ENCODE measurements around the gene RAI1. TPM values are rescaled to one million over a fixed set of nuclear protein-coding genes. Genes with fewer than 3 reads are reported as not detected.
A peak's percentile ranks its signal among the peaks of the same experiment; 100 is the strongest.

Gene RAI1
- total RNA-seq, 2 experiments from 2014 or later, result 25.0 to 25.5 TPM

DNA sequence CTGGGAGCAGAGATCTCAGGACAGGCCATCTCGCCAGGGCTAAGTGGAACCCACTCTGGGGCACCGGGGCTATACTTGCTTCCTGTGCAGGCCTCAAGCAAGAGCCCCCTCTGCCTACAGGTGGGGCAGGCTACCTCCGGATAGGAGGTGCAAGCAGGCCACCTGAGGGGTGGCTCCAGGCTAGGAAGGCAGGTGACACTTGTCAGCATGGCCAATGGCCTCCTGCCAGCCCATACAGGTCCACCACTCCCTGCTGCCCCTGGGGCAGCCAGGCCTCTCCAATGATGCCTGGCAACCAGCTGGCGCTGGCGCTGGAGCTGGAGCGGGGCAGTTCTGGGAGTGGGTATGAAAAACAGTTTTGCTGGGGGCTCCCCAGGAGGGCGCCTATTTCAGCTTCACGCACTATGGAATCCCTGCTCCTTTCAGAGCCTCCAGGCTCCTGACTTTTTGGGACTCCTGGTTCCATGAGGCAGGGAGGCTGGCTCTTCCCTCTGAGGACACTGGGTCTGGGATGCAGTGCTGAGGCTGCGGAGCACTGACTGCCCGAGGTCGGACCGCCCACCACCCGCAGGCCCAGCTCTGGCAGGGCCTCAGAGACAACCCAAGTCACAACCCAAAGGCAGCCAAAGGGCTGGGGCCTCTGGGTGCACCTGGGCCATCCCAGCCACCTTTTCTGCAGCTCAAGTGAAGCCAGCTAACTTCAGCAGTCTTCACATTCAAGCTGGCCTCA is 164.0 kb downstream of the RAI1 start:
- Mint-ChIP-seq H3K36me3 (peaks cover 2% of the 10 kb centered on the region), H3K27me3 (no peaks in the 10 kb centered on the region), H3K4me1 (peaks cover 37% of the 10 kb centered on the region), H3K9me3 (no peaks in the 10 kb centered on the region), H3K4me3 (no peak overlapping the region), H3K27ac (peak overlapping the region; percentile 34)
- ATAC-seq (ENCODE audit: low read depth), result no peak
- POLR2A ChIA-PET, result interaction anchor here (1.1 to 13.8 kb wide), 2 partner anchors 11 to 22 kb away, joined by 5 to 327 read pairs; partner anchors contain the start of gene SREBF1
- DNase-seq, result no peak

DNA sequence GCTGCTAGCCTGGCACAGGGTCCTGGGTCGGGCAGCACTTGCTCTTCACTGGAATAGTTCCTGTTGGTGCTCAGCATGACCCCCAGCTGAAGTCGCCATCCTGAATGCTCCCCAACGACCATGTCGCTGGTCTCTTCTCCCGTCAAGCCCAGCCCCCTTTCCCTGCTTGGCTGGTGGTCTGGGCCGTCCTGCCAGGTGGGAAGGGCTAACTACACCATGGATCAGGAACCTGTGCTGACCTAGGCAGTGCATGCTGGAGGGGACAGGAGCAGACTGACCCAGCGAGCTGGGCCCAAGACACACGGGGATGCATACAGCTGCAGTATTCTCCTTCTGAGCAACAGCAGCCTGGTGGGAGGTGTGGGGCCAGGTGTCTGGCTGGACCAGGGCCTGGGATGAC is 164.7 kb downstream of the RAI1 start:
- no peaks in the 10 kb centered on the region for H3K27me3 Mint-ChIP-seq
- ATAC-seq (ENCODE audit: low read depth), result no peak
- H3K9me3 Mint-ChIP-seq, result no peaks in the 10 kb centered on the region
- peaks cover 40% of the 10 kb centered on the region for H3K4me1 Mint-ChIP-seq
- POLR2A ChIA-PET, result interaction anchor here (1.1 to 13.8 kb wide), 2 partner anchors 12 to 23 kb away, joined by 5 to 327 read pairs; partner anchors contain the start of gene SREBF1
- no peak overlapping the region for H3K4me3 Mint-ChIP-seq
- no peak for DNase-seq
- peaks cover 5% of the 10 kb centered on the region for H3K36me3 Mint-ChIP-seq
- peak overlapping the region; percentile 51 for H3K27ac Mint-ChIP-seq

- Mint-ChIP-seq H3K27ac (peak overlapping the region; percentile 30), H3K27me3 (no peaks in the 10 kb centered on the region)
Measured at GRCh38 chr17:17846645-17847044, 165.4 kb downstream of the RAI1 start.

DNA sequence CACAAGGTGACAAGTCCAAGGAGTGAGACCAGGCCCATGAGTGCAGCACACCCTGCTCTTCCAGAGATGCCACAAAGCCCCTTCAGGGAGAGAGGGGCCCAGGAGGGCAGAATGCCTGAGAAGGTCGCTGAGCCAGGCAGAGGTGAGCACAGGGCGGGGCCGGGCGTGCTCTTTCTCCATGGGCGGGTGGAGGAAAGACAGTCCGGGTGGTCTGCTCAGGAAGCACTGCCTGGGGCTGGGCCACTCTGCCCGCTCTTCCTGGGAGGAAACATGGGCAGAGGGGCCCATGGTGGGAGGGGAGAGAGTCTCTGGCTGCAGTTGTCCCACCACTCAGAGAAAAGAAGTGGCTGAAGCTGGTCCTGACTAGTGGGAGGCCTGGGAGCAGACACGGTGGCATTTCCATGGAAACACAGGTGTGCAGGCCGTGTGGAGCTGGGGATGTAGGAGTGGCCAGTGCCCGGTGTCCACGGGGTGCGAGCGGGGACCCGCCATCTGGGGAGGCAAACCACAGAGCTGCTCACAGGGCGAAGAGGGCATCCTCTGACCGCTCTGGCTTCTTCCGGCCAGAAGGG is 165.9 kb downstream of the RAI1 start:
- Mint-ChIP-seq H3K4me1 (peaks cover 48% of the 10 kb centered on the region), H3K27ac (peak overlapping the region; percentile 30), H3K36me3 (peaks cover 6% of the 10 kb centered on the region), H3K4me3 (no peak overlapping the region), H3K27me3 (no peaks in the 10 kb centered on the region), H3K9me3 (no peaks in the 10 kb centered on the region)
- DNase-seq, result no peak
- no peak for ATAC-seq (ENCODE audit: low read depth)
- POLR2A ChIA-PET, result interaction anchor here (5.1 to 13.8 kb wide), 2 partner anchors 13 to 23 kb away, joined by 94 to 327 read pairs; partner anchors contain the start of gene SREBF1

More at GRCh38 chr17:17846645-17847044, 165.4 kb downstream of the RAI1 start:
- no peak for ATAC-seq (ENCODE audit: low read depth)
- Mint-ChIP-seq H3K36me3 (peaks cover 6% of the 10 kb centered on the region), H3K4me1 (peaks cover 43% of the 10 kb centered on the region), H3K4me3 (no peak overlapping the region), H3K9me3 (no peaks in the 10 kb centered on the region)
- POLR2A ChIA-PET, result interaction anchor here (13.8 kb wide), 1 partner anchor 13 kb away, joined by 327 read pairs; the partner anchor contains the start of gene SREBF1
- no peak for DNase-seq

DNA sequence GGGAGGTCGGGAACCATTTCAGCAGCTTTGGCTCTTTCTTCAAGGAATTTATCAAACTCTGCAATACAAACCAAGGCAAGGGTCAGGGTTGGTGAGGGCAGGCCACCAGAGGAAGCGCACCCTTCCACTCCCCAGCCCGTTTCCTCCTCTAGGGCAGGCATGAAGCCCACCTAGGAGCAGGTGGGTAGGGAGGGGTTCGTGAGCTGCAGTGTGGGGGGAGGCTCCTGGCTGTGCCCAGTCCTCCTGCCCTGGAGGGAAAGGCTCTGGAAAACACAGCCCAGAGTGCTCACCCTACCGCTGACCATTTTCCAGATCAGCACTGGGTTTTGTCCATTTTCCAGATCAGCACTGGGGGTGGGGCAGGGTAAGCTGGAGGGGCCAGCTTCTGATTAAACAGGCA is 166.5 kb downstream of the RAI1 start:
- H3K27ac Mint-ChIP-seq, result peak overlapping the region; percentile 94
- peak overlapping the region; percentile 42 for H3K4me3 Mint-ChIP-seq
- ATAC-seq (ENCODE audit: low read depth) (no peak), DNase-seq (no peak)
- H3K27me3 Mint-ChIP-seq, result no peaks in the 10 kb centered on the region
- H3K4me1 Mint-ChIP-seq, result peaks cover 51% of the 10 kb centered on the region
- H3K9me3 Mint-ChIP-seq, result no peaks in the 10 kb centered on the region
- POLR2A ChIA-PET, result interaction anchor here (2.6 to 13.8 kb wide), 3 partner anchors 14 to 165 kb away, joined by 14 to 327 read pairs (median 94); partner anchors contain the start of gene SREBF1
- H3K36me3 Mint-ChIP-seq, result peaks cover 6% of the 10 kb centered on the region

- POLR2A ChIA-PET, result interaction anchor here (0.8 to 13.8 kb wide), 9 partner anchors 7 to 166 kb away, joined by 5 to 327 read pairs (median 10); partner anchors contain the start of gene SREBF1
- Mint-ChIP-seq H3K4me1 (peaks cover 57% of the 10 kb centered on the region), H3K27me3 (no peaks in the 10 kb centered on the region), H3K4me3 (peak overlapping the region; percentile 45), H3K27ac (peak overlapping the region; percentile 94), H3K9me3 (no peaks in the 10 kb centered on the region), H3K36me3 (peaks cover 7% of the 10 kb centered on the region)
- ATAC-seq (ENCODE audit: low read depth), result no peak
- no peak for DNase-seq
Measured at GRCh38 chr17:17848311-17849082, 167.2 kb downstream of the RAI1 start.

GRCh38 chr17:17849147-17849820 is 168.0 kb downstream of the RAI1 start:
- peaks cover 64% of the 10 kb centered on the region for H3K4me1 Mint-ChIP-seq
- DNase-seq (peak; percentile 85), ATAC-seq (ENCODE audit: low read depth) (peak; percentile 84)
- H3K9me3 Mint-ChIP-seq, result no peaks in the 10 kb centered on the region
- POLR2A ChIA-PET, result interaction anchor here (0.8 to 13.8 kb wide), 12 partner anchors 8 to 166 kb away, joined by 3 to 327 read pairs (median 7); partner anchors contain the start of gene SREBF1
- peak overlapping the region; percentile 45 for H3K4me3 Mint-ChIP-seq
- H3K27ac Mint-ChIP-seq, result peak overlapping the region; percentile 94
- H3K27me3 Mint-ChIP-seq, result no peaks in the 10 kb centered on the region
- H3K36me3 Mint-ChIP-seq, result peaks cover 8% of the 10 kb centered on the region

DNA sequence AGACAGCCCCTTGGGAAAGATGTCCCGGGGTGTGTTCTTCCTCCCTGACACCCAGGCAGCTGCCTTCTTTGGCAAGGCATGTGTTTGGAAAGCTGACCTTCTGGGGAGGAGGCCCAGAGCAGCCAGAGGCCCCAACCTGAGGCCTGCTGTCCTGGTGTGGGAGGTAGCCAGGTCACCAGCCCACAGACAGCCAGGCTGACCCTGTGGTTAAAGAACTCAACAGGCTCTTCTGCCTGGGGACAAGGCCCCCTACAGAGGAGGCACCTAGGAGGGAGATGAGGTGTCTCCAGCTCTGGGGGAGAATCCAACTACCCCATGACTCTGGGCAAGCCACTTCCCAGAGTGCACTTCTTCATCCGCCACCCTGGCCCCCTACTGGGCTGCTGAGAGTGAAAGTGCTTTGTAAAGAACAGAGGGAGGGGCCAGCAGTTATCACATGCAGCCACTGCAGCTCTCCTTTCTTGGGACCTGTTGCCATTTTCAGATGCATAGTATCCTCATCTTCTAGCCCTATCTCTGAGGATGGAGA is 168.7 kb downstream of the RAI1 start:
- peak; percentile 70 for ATAC-seq (ENCODE audit: low read depth)

GRCh38 chr17:17851103-17852002 is 170.1 kb downstream of the RAI1 start:
- no peaks in the 10 kb centered on the region for H3K27me3 Mint-ChIP-seq
- POLR2A ChIA-PET, result interaction anchor here (3.0 to 13.8 kb wide), 3 partner anchors 10 to 28 kb away, joined by 31 to 327 read pairs (median 94); partner anchors contain the start of gene SREBF1
- no peak for ATAC-seq (ENCODE audit: low read depth)
- no peaks in the 10 kb centered on the region for H3K9me3 Mint-ChIP-seq
- peak overlapping the region; percentile 58 for H3K4me3 Mint-ChIP-seq
- peaks cover 79% of the 10 kb centered on the region for H3K4me1 Mint-ChIP-seq
- H3K27ac Mint-ChIP-seq, result peak overlapping the region; percentile 94
- DNase-seq, result no peak
- H3K36me3 Mint-ChIP-seq, result peaks cover 7% of the 10 kb centered on the region

More for the DNA sequence above, 168.7 kb downstream of the RAI1 start:
- Mint-ChIP-seq H3K36me3 (peaks cover 8% of the 10 kb centered on the region), H3K4me1 (peaks cover 67% of the 10 kb centered on the region), H3K27ac (peak overlapping the region; percentile 94), H3K27me3 (no peaks in the 10 kb centered on the region), H3K9me3 (no peaks in the 10 kb centered on the region), H3K4me3 (peak overlapping the region; percentile 71)
- peak; percentile 82 for DNase-seq
- POLR2A ChIA-PET, result interaction anchor here (0.5 to 13.8 kb wide), 12 partner anchors 9 to 181 kb away, joined by 3 to 327 read pairs (median 7); partner anchors contain the start of gene SREBF1

DNA sequence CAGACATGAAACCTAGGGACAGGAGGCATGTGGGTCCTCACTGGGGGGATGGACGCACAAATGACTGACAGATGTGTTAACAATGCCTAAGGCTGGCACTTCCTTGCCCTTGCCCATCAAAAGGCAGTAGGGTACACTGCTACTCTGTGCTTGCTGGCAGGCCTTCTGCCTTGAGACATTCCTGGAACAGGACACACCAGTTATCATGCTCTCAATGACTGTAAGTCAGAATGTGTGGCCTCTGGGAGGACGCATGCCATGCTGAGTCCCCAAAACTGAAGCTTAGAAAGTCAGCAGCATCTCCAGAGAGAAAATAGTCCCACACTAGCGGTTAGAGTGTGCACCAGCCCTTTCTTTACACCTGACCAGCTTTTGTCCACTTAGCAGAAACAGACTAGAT is 171.7 kb downstream of the RAI1 start:
- POLR2A ChIA-PET, result interaction anchor here (1.0 to 13.8 kb wide), 3 partner anchors 19 to 102 kb away, joined by 4 to 327 read pairs (median 12); partner anchors contain the start of gene SREBF1
- Mint-ChIP-seq H3K4me3 (no peak overlapping the region), H3K27me3 (no peaks in the 10 kb centered on the region), H3K27ac (peak overlapping the region; percentile 78), H3K9me3 (no peaks in the 10 kb centered on the region), H3K36me3 (peaks cover 7% of the 10 kb centered on the region), H3K4me1 (peaks cover 72% of the 10 kb centered on the region)
- DNase-seq (no peak), ATAC-seq (ENCODE audit: low read depth) (no peak)

GRCh38 chr17:17853811-17854447 is 172.7 kb downstream of the RAI1 start:
- Mint-ChIP-seq H3K4me3 (peak overlapping the region; percentile 19), H3K36me3 (peaks cover 7% of the 10 kb centered on the region), H3K4me1 (peaks cover 62% of the 10 kb centered on the region), H3K27me3 (no peaks in the 10 kb centered on the region), H3K9me3 (no peaks in the 10 kb centered on the region), H3K27ac (peak overlapping the region; percentile 78)
- POLR2A ChIA-PET, result interaction anchor here (0.6 to 13.8 kb wide), 11 partner anchors 13 to 180 kb away, joined by 3 to 327 read pairs (median 3); partner anchors contain the start of gene SREBF1
- DNase-seq (no peak), ATAC-seq (ENCODE audit: low read depth) (no peak)
